Immature natural killer cell (primary cell): ENCODE results near the gene HNRNPM. TPM values are rescaled to one million over a fixed set of nuclear protein-coding genes. Genes with fewer than 3 reads are reported as not detected.
A peak's percentile ranks its signal among the peaks of the same experiment; 100 is the strongest.

Experiments
- DNase-seq, 3 donors: peaks; one replicate each; pipeline ENCODE4 v3.0.0; 2022; ENCODE audit warnings: mixed read lengths in 1 of 3
- H3K27ac Mint-ChIP-seq, 6 donors: one replicate each; pipeline ENCODE4 v1.8.0; 2020; ENCODE audit warnings: mixed read lengths in 6 of 6, mild to moderate bottlenecking in 5 of 6, inconsistent platforms in 4 of 6, moderate library complexity in 3 of 6
- H3K27me3 Mint-ChIP-seq, 3 donors: one replicate each; pipeline ENCODE4 v1.8.0; 2020 to 2021; ENCODE audit warnings: low read depth in 3 of 3, mild to moderate bottlenecking in 3 of 3, mixed read lengths in 3 of 3, moderate library complexity in 3 of 3, inconsistent platforms in 1 of 3
- H3K36me3 Mint-ChIP-seq, 3 donors: one replicate each; pipeline ENCODE4 v1.8.0; 2020; ENCODE audit warnings: mixed read lengths in 3 of 3, inconsistent platforms in 2 of 3, mild to moderate bottlenecking in 2 of 3
- H3K4me1 Mint-ChIP-seq, 2 donors: one replicate each; pipeline ENCODE4 v1.8.0; 2020; ENCODE audit warnings: inconsistent platforms in 2 of 2, mild to moderate bottlenecking in 2 of 2, mixed read lengths in 2 of 2, moderate library complexity in 1 of 2
- H3K4me3 Mint-ChIP-seq, 5 donors: one replicate each; pipeline ENCODE4 v1.8.0; 2020; ENCODE audit warnings: mild to moderate bottlenecking in 5 of 5, mixed read lengths in 5 of 5, inconsistent platforms in 3 of 5, moderate library complexity in 3 of 5
- H3K9me3 Mint-ChIP-seq, 6 donors: one replicate each; pipeline ENCODE4 v1.8.0; 2020; ENCODE audit warnings: mild to moderate bottlenecking in 6 of 6, mixed read lengths in 6 of 6, inconsistent platforms in 4 of 6, moderate library complexity in 3 of 6
- polyA plus RNA-seq, 3 donors: library from polyadenylated mRNA; unstranded; fragments of 300-500 nt; fragmentation: Illumina TruSeq; gene quantifications; one replicate each; pipeline ENCODE4 v1.2.3, GENCODE V29; 2021

The HNRNPM gene
- polyA plus RNA-seq, 3 donors from 2014 or later: 163 to 287 (median 209) TPM

GRCh38 chr19:8517551-8518442 is 73.0 kb downstream of the HNRNPM start:
- Mint-ChIP-seq H3K27me3 (peaks cover 25 to 67% (median 60%) of the 10 kb centered on the region in 3 donors), H3K27ac (peak overlapping the region; percentile 90 to 96 (median 92)), H3K36me3 (peaks cover 0 to 14% (median 0%) of the 10 kb centered on the region in 3 donors), H3K9me3 (no peaks in the 10 kb centered on the region), H3K4me1 (peaks cover 51 to 63% of the 10 kb centered on the region in 2 donors), H3K4me3 (peak overlapping the region; percentile 67 to 86 (median 81))
- DNase-seq: peak; percentile 55 to 69 (median 58)

GRCh38 chr19:8518536-8518935 is 73.8 kb downstream of the HNRNPM start:
- H3K27ac Mint-ChIP-seq: peak overlapping the region; percentile 90 to 96 (median 92)
- no peak for DNase-seq
- H3K9me3 Mint-ChIP-seq: no peaks in the 10 kb centered on the region
- peaks cover 22 to 64% (median 58%) of the 10 kb centered on the region in 3 donors for H3K27me3 Mint-ChIP-seq
- H3K4me1 Mint-ChIP-seq: peaks cover 46 to 58% of the 10 kb centered on the region in 2 donors
- peaks cover 0 to 12% (median 0%) of the 10 kb centered on the region in 3 donors for H3K36me3 Mint-ChIP-seq
- peak overlapping the region in 4 of 5 donors; percentile 79 to 86 (median 82) for H3K4me3 Mint-ChIP-seq

- Mint-ChIP-seq H3K9me3 (no peaks in the 10 kb centered on the region), H3K36me3 (peaks cover 0 to 11% (median 0%) of the 10 kb centered on the region in 3 donors), H3K4me3 (peak overlapping the region in 1 of 5 donors; percentile 43), H3K4me1 (peaks cover 37 to 50% of the 10 kb centered on the region in 2 donors), H3K27me3 (peaks cover 16 to 56% (median 50%) of the 10 kb centered on the region in 3 donors), H3K27ac (peak overlapping the region; percentile 31 to 91 (median 68))
- no peak for DNase-seq
Observed at GRCh38 chr19:8519388-8519787, 74.6 kb downstream of the HNRNPM start.

GRCh38 chr19:8525401-8525684 is 80.6 kb downstream of the HNRNPM start:
- H3K9me3 Mint-ChIP-seq: no peaks in the 10 kb centered on the region
- no peak overlapping the region for H3K4me3 Mint-ChIP-seq
- H3K27me3 Mint-ChIP-seq: peaks cover 7 to 31% (median 28%) of the 10 kb centered on the region in 3 donors
- peaks cover 0 to 14% of the 10 kb centered on the region in 2 donors for H3K4me1 Mint-ChIP-seq
- H3K36me3 Mint-ChIP-seq: peaks cover 27 to 36% (median 29%) of the 10 kb centered on the region in 3 donors
- DNase-seq: no peak
- H3K27ac Mint-ChIP-seq: no peak overlapping the region

GRCh38 chr19:8526345-8527091 is 81.7 kb downstream of the HNRNPM start:
- Mint-ChIP-seq H3K4me1 (peaks cover 0 to 9% of the 10 kb centered on the region in 2 donors), H3K4me3 (no peak overlapping the region), H3K27ac (peak overlapping the region in 4 of 6 donors; percentile 34 to 78 (median 66)), H3K36me3 (peaks cover 27 to 29% (median 28%) of the 10 kb centered on the region in 3 donors), H3K9me3 (no peaks in the 10 kb centered on the region), H3K27me3 (peaks cover 6 to 24% (median 24%) of the 10 kb centered on the region in 3 donors)
- DNase-seq: no peak

- no peak overlapping the region for H3K4me3 Mint-ChIP-seq
- no peak for DNase-seq
- peak overlapping the region; percentile 5 to 58 (median 34) for H3K27ac Mint-ChIP-seq
- H3K36me3 Mint-ChIP-seq: peaks cover 34 to 37% (median 35%) of the 10 kb centered on the region in 3 donors
- peaks cover 6 to 22% (median 21%) of the 10 kb centered on the region in 3 donors for H3K27me3 Mint-ChIP-seq
- H3K9me3 Mint-ChIP-seq: no peaks in the 10 kb centered on the region
- H3K4me1 Mint-ChIP-seq: peaks cover 0 to 9% of the 10 kb centered on the region in 2 donors
Observed at GRCh38 chr19:8528500-8528899, 83.7 kb downstream of the HNRNPM start.

- H3K27me3 Mint-ChIP-seq: peaks cover 6 to 23% (median 22%) of the 10 kb centered on the region in 3 donors
- no peaks in the 10 kb centered on the region for H3K9me3 Mint-ChIP-seq
Observed at GRCh38 chr19:8529369-8530006, 84.7 kb downstream of the HNRNPM start.

GRCh38 chr19:8530061-8530679 is 85.4 kb downstream of the HNRNPM start:
- Mint-ChIP-seq H3K27ac (peak overlapping the region in 4 of 6 donors; percentile 5 to 80 (median 57)), H3K36me3 (peaks cover 30 to 39% (median 37%) of the 10 kb centered on the region in 3 donors), H3K4me1 (peaks cover 0 to 7% of the 10 kb centered on the region in 2 donors), H3K4me3 (no peak overlapping the region), H3K9me3 (no peaks in the 10 kb centered on the region), H3K27me3 (peaks cover 6 to 24% (median 23%) of the 10 kb centered on the region in 3 donors)
- DNase-seq: no peak

More at GRCh38 chr19:8529369-8530006, 84.7 kb downstream of the HNRNPM start:
- Mint-ChIP-seq H3K27ac (peak overlapping the region; percentile 5 to 80 (median 56)), H3K36me3 (peaks cover 33 to 38% (median 38%) of the 10 kb centered on the region in 3 donors), H3K4me1 (peaks cover 0 to 9% of the 10 kb centered on the region in 2 donors), H3K4me3 (no peak overlapping the region)
- DNase-seq: no peak

GRCh38 chr19:8531470-8531869 is 86.7 kb downstream of the HNRNPM start:
- Mint-ChIP-seq H3K36me3 (peaks cover 34 to 50% (median 45%) of the 10 kb centered on the region in 3 donors), H3K27ac (peak overlapping the region in 4 of 6 donors; percentile 22 to 74 (median 56)), H3K4me3 (no peak overlapping the region), H3K27me3 (peaks cover 7 to 30% (median 27%) of the 10 kb centered on the region in 3 donors), H3K9me3 (no peaks in the 10 kb centered on the region), H3K4me1 (peaks cover 0 to 7% of the 10 kb centered on the region in 2 donors)
- DNase-seq: no peak

- Mint-ChIP-seq H3K4me3 (no peak overlapping the region), H3K36me3 (peaks cover 29 to 51% (median 43%) of the 10 kb centered on the region in 3 donors)
Observed at GRCh38 chr19:8532225-8532624, 87.5 kb downstream of the HNRNPM start.

GRCh38 chr19:8536282-8536681 is 91.5 kb downstream of the HNRNPM start:
- DNase-seq: no peak
- Mint-ChIP-seq H3K9me3 (no peaks in the 10 kb centered on the region), H3K27me3 (peaks cover 1 to 19% (median 10%) of the 10 kb centered on the region in 3 donors), H3K4me1 (peaks cover 0 to 2% of the 10 kb centered on the region in 2 donors), H3K36me3 (peaks cover 11 to 47% (median 24%) of the 10 kb centered on the region in 3 donors), H3K27ac (peak overlapping the region in 3 of 6 donors; percentile 41 to 72 (median 60)), H3K4me3 (no peak overlapping the region)

More at GRCh38 chr19:8532225-8532624, 87.5 kb downstream of the HNRNPM start:
- Mint-ChIP-seq H3K4me1 (peaks cover 0 to 2% of the 10 kb centered on the region in 2 donors), H3K9me3 (no peaks in the 10 kb centered on the region), H3K27ac (peak overlapping the region in 5 of 6 donors; percentile 17 to 76 (median 35)), H3K27me3 (peaks cover 7 to 24% (median 21%) of the 10 kb centered on the region in 3 donors)
- no peak for DNase-seq

GRCh38 chr19:8537099-8537498 is 92.3 kb downstream of the HNRNPM start:
- H3K36me3 Mint-ChIP-seq: peaks cover 10 to 43% (median 22%) of the 10 kb centered on the region in 3 donors
- H3K4me1 Mint-ChIP-seq: peaks cover 0 to 2% of the 10 kb centered on the region in 2 donors
- H3K27me3 Mint-ChIP-seq: peaks cover 1 to 14% (median 10%) of the 10 kb centered on the region in 3 donors
- DNase-seq: no peak
- no peak overlapping the region for H3K4me3 Mint-ChIP-seq
- no peaks in the 10 kb centered on the region for H3K9me3 Mint-ChIP-seq
- peak overlapping the region; percentile 39 to 62 (median 50) for H3K27ac Mint-ChIP-seq
